Measurements from ENCODE around the gene ZIC2. TPM values are rescaled to one million over a fixed set of nuclear protein-coding genes. Genes with fewer than 3 reads are reported as not detected.

Gene ZIC2
- total RNA-seq, 1 donor from 2014 or later, result 52.4 TPM

DNA sequence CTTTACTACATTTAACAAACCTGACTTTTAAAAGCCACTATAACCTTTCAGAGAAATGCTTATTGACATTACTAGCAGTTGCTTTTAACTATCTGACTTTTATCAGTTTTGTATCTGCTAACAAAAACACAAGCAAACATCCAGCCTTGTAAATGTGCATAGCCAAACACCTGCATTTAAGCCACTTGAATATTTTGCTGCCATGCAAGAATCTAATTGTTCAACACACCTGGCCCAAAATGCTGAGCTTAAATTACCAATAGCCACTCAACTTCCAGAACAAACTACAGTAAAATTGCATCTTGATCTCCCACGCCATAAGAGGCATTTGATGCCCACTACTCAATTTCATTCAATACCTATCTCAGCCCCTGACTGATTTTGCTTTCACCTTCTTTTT lies 19.3 kb upstream of the ZIC2 start:
- Histone ChIP-seq H3F3A (ENCODE audit: low read depth) (peaks cover 96% of the 10 kb centered on the region), H2AFZ (replicated peaks) (no peak overlapping the region), H3K4me3 (no peak overlapping the region), H3K4me2 (no peak overlapping the region), H3K27ac (no peak overlapping the region), H3K36me3 (peaks cover 14% of the 10 kb centered on the region), H3K4me1 (peaks cover 77% of the 10 kb centered on the region), H3K9ac (no peak overlapping the region), H3K27me3 (peaks cover 11% of the 10 kb centered on the region), H4K20me1 (ENCODE audit: low read depth) (peaks cover 58% of the 10 kb centered on the region), H3K9me3 (ENCODE audit: low read depth) (no peaks in the 10 kb centered on the region), H3K79me2 (ENCODE audit: low read depth) (peaks cover 71% of the 10 kb centered on the region)
- H3K9me3 Mint-ChIP-seq, result no peaks in the 10 kb centered on the region
- H3K36me3 Mint-ChIP-seq, result peaks cover 30% of the 10 kb centered on the region
- TF ChIP-seq EZH2phosphoT487 (IDR thresholded peaks at IDR 0.05) (no peak), EZH2 (IDR thresholded peaks at IDR 0.05) (no peak)
- TF ChIP-seq, protein P1, sequence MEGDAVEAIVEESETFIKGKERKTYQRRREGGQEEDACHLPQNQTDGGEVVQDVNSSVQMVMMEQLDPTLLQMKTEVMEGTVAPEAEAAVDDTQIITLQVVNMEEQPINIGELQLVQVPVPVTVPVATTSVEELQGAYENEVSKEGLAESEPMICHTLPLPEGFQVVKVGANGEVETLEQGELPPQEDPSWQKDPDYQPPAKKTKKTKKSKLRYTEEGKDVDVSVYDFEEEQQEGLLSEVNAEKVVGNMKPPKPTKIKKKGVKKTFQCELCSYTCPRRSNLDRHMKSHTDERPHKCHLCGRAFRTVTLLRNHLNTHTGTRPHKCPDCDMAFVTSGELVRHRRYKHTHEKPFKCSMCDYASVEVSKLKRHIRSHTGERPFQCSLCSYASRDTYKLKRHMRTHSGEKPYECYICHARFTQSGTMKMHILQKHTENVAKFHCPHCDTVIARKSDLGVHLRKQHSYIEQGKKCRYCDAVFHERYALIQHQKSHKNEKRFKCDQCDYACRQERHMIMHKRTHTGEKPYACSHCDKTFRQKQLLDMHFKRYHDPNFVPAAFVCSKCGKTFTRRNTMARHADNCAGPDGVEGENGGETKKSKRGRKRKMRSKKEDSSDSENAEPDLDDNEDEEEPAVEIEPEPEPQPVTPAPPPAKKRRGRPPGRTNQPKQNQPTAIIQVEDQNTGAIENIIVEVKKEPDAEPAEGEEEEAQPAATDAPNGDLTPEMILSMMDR (IDR thresholded peaks at IDR 0.05), result no peak
- peaks cover 8% of the 10 kb centered on the region for H3K27me3 Mint-ChIP-seq (ENCODE audit: insufficient read depth, low read depth)
- no peak for DNase-seq (ENCODE audit: low spot score)
- H3K27ac Mint-ChIP-seq, result peak overlapping the region; percentile 65
- H3K4me1 Mint-ChIP-seq, result peaks cover 78% of the 10 kb centered on the region
- peak overlapping the region; percentile 64 for H3K4me3 Mint-ChIP-seq

DNA sequence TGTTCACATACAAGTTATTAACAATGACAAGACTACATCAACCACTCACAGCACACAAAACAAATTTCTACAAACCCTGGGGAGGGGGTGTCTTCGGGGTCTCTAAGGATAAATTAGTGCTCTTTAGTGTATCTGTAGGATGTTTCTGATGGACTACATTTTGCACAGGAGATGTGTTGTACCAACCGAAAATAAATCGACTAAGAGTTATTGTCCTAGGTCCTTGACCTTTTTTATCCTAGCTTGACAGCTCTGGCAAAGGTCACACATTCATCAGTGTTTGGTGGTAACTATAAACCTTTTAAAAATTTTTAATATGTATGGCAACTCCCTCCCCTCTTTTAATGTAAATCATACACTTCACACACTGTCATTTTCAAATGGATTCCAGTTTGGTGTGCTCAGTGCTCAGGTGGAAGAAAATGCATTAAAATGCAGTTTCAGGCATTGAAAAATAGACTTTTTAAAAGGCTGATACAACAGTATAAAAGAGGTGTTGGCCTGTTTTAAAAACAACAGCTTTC lies 17.7 kb upstream of the ZIC2 start:
- DNase-seq (ENCODE audit: low spot score), result no peak
- H3K4me3 Mint-ChIP-seq, result peak overlapping the region; percentile 80
- Histone ChIP-seq H3K4me1 (peaks cover 70% of the 10 kb centered on the region), H3K9ac (no peak overlapping the region), H2AFZ (replicated peaks) (no peak overlapping the region), H3K36me3 (peaks cover 14% of the 10 kb centered on the region), H3K27ac (no peak overlapping the region), H3K4me2 (no peak overlapping the region), H3K79me2 (ENCODE audit: low read depth) (peaks cover 87% of the 10 kb centered on the region), H3K9me3 (ENCODE audit: low read depth) (no peaks in the 10 kb centered on the region), H3K4me3 (no peak overlapping the region), H3K27me3 (peaks cover 11% of the 10 kb centered on the region), H3F3A (ENCODE audit: low read depth) (peaks cover 89% of the 10 kb centered on the region), H4K20me1 (ENCODE audit: low read depth) (peaks cover 74% of the 10 kb centered on the region)
- H3K4me1 Mint-ChIP-seq, result peaks cover 65% of the 10 kb centered on the region
- H3K27ac Mint-ChIP-seq, result peak overlapping the region; percentile 79
- H3K27me3 Mint-ChIP-seq (ENCODE audit: insufficient read depth, low read depth), result peaks cover 12% of the 10 kb centered on the region
- H3K9me3 Mint-ChIP-seq, result peaks cover 6% of the 10 kb centered on the region
- TF ChIP-seq EZH2 (IDR thresholded peaks at IDR 0.05) (no peak), EZH2phosphoT487 (IDR thresholded peaks at IDR 0.05) (no peak)
- TF ChIP-seq, protein P1 (IDR thresholded peaks at IDR 0.05), result no peak
- peaks cover 38% of the 10 kb centered on the region for H3K36me3 Mint-ChIP-seq

DNA sequence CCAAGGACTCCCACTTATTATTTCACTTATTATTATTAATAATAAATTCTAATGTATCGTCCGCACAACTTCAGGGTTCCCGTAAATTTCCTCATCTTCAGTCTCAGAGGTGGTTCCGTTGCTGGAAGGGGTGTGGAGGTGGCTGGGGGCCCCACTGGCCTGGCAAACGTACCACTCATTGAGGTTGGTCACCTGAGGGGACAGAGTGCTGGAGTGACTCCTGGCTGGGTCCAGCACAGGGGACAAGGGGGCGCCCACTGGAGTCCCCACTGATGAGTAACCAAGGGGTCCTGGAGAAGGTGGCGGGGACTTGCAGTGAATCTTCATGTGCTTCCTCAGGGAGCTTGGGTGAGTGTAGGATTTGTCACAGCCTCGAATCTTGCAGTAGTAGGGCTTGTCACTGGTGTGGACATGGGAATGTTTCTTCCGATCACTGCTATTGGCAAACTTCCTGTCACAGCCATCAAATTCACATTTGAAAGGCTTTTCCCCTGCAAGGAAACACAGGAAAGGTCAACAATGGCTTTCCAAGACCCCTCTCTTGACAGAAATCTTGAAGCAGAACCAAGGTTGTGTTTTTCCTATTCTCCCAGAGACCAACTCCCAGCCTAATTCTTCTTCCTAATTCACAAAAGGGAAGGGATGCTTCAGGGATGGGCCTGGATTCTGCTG lies 16.1 kb upstream of the ZIC2 start:
- H3K27me3 ChIP-seq, result peaks cover 11% of the 10 kb centered on the region
- TF ChIP-seq EZH2phosphoT487 (IDR thresholded peaks at IDR 0.05) (no peak), EZH2 (IDR thresholded peaks at IDR 0.05) (no peak)
- TF ChIP-seq, protein P1 (IDR thresholded peaks at IDR 0.05), result no peak
- DNase-seq (ENCODE audit: low spot score), result no peak
- no peak overlapping the region for H3K9ac ChIP-seq
- Mint-ChIP-seq H3K27ac (peak overlapping the region; percentile 100), H3K27me3 (ENCODE audit: insufficient read depth, low read depth) (peaks cover 18% of the 10 kb centered on the region), H3K4me1 (peaks cover 56% of the 10 kb centered on the region), H3K36me3 (peaks cover 47% of the 10 kb centered on the region), H3K9me3 (peaks cover 15% of the 10 kb centered on the region), H3K4me3 (peak overlapping the region; percentile 99)
- H3K79me2 ChIP-seq (ENCODE audit: low read depth), result peaks cover 97% of the 10 kb centered on the region
- peaks cover 87% of the 10 kb centered on the region for H4K20me1 ChIP-seq (ENCODE audit: low read depth)
- H3K27ac ChIP-seq, result no peak overlapping the region
- H2AFZ ChIP-seq (replicated peaks), result no peak overlapping the region
- H3F3A ChIP-seq (ENCODE audit: low read depth), result peaks cover 88% of the 10 kb centered on the region
- no peaks in the 10 kb centered on the region for H3K9me3 ChIP-seq (ENCODE audit: low read depth)
- H3K36me3 ChIP-seq, result peaks cover 14% of the 10 kb centered on the region
- H3K4me3 ChIP-seq, result peak overlapping the region; percentile 96
- H3K4me1 ChIP-seq, result peaks cover 65% of the 10 kb centered on the region
- peak overlapping the region; percentile 98 for H3K4me2 ChIP-seq

Measured in neural progenitor cell (in vitro differentiated cells).